B cell (primary cell): ENCODE data around the gene GIMAP8. TPM values are rescaled to one million over a fixed set of nuclear protein-coding genes. Genes with fewer than 3 reads are reported as not detected.

Experiments
- ATAC-seq: fragments of 200-7000 bp; cut with Tn5 transposase; one replicate; pipeline ENCODE4 v1.10.0; 2021; ENCODE audit warnings: low read depth, mild to moderate bottlenecking, moderate number of reproducible peaks, moderate library complexity
- CTCF ChIA-PET: fragments of 350-600 bp; sonication (Branson Sonifier 250); formaldehyde crosslinking; loops from one replicate; lab custom pipeline; 2021; ENCODE audit warnings: antibody characterized with exemption, inconsistent platforms; lab: Charles Lee
- POLR2A ChIA-PET: fragments of 350-600 bp; sonication (Branson Sonifier 250); formaldehyde crosslinking; loops from one replicate; lab custom pipeline; 2021; ENCODE audit warnings: antibody characterized with exemption; lab: Charles Lee
- DNase-seq: peaks from one replicate; pipeline ENCODE4 v3.0.0; 2013
- H2AFZ ChIP-seq: 2 replicates; pipeline ENCODE4 v1.6.1; 2012; ENCODE audit warnings: mild to moderate bottlenecking, low read depth, low read length; ENCODE audit not compliant: insufficient read depth, poor library complexity, severe bottlenecking
- H3K27ac ChIP-seq, 2 donors: 1 replicate in 1 of 2; 2 replicates in 1 of 2; pipeline ENCODE4 v1.5.1; 2012 to 2013; ENCODE audit warnings: low read length in 2 of 2, mild to moderate bottlenecking in 2 of 2, moderate library complexity in 1 of 2
- H3K27me3 ChIP-seq, 4 experiments: fragments of 200-600 bp in 1 of 4; sonication (generic) in 1 of 4; replicated peaks in 1 of 4; 1 replicate in 2 of 4; 2 replicates in 2 of 4; pipeline versions ENCODE4 v1.6.1 to v1.7.0; 2013 to 2016; ENCODE audit warnings: low read length in 3 of 4, mild to moderate bottlenecking in 2 of 4, mixed read lengths in 1 of 4, moderate library complexity in 1 of 4; ENCODE audit not compliant: insufficient read depth in 4 of 4, control insufficient read depth in 3 of 4; ENCODE audit errors: control extremely low read depth in 1 of 4
- H3K36me3 ChIP-seq, 2 experiments: replicated peaks in 1 of 2; 1 replicate in 1 of 2; 2 replicates in 1 of 2; pipeline versions ENCODE4 v1.6.1 to v1.7.1; 2013; ENCODE audit warnings: low read length in 1 of 2; ENCODE audit not compliant: insufficient read depth in 2 of 2, control insufficient read depth in 1 of 2; ENCODE audit errors: control extremely low read depth in 1 of 2, extremely low read depth in 1 of 2
- H3K4me1 ChIP-seq, 2 donors: fragments of 200-600 bp in 1 of 2; sonication (generic) in 1 of 2; 1 replicate in 1 of 2; 2 replicates in 1 of 2; pipeline versions ENCODE4 v1.5.1 to v1.6.1; 2013 to 2017; ENCODE audit warnings: low read length in 2 of 2; ENCODE audit not compliant: control insufficient read depth in 2 of 2, insufficient read depth in 2 of 2
- H3K4me2 ChIP-seq: replicated peaks from 2 replicates; pipeline ENCODE3; 2012; ENCODE audit warnings: mild to moderate bottlenecking, low read depth, low read length; ENCODE audit not compliant: poor library complexity, severe bottlenecking
- H3K4me3 ChIP-seq, 5 experiments: fragments of 200-600 bp in 1 of 5; sonication (generic) in 1 of 5; 1 replicate in 3 of 5; 2 replicates in 2 of 5; pipeline versions ENCODE4 v1.5.1 to v1.7.0; 2011 to 2016; ENCODE audit warnings: low read length in 4 of 5, mild to moderate bottlenecking in 4 of 5, low read depth in 2 of 5, control low read depth in 1 of 5, moderate library complexity in 1 of 5; ENCODE audit not compliant: insufficient read depth in 1 of 5; ENCODE audit errors: control extremely low read depth in 1 of 5, extremely low read depth in 1 of 5
- H3K79me2 ChIP-seq: fragments of 200-600 bp; sonication (generic); one replicate; pipeline ENCODE4 v1.6.0; 2016; ENCODE audit warnings: low read length; ENCODE audit not compliant: control insufficient read depth, insufficient read depth
- H3K9ac ChIP-seq: fragments of 200-600 bp; sonication (generic); 2 replicates; pipeline ENCODE4 v1.6.1; 2017; ENCODE audit warnings: mild to moderate bottlenecking, low read length, moderate library complexity
- H3K9me3 ChIP-seq, 3 donors: one replicate each; pipeline versions ENCODE4 v1.6.1 to v1.7.1; 2013; ENCODE audit warnings: low read length in 2 of 3; ENCODE audit not compliant: control insufficient read depth in 2 of 3, insufficient read depth in 1 of 3; ENCODE audit errors: control extremely low read depth in 1 of 3
- H4K20me1 ChIP-seq: 2 replicates; pipeline ENCODE4 v1.6.0; 2012; ENCODE audit warnings: mild to moderate bottlenecking, low read length; ENCODE audit not compliant: insufficient read depth, control insufficient read depth, poor library complexity, severe bottlenecking
- H3K27ac Mint-ChIP-seq: one replicate; pipeline ENCODE4 v1.8.0; 2021; ENCODE audit warnings: mixed read lengths
- H3K27me3 Mint-ChIP-seq: one replicate; pipeline ENCODE4 v1.8.0; 2021; ENCODE audit warnings: mixed read lengths
- H3K4me1 Mint-ChIP-seq: one replicate; pipeline ENCODE4 v1.8.0; 2021; ENCODE audit warnings: mixed read lengths
- H3K4me3 Mint-ChIP-seq: one replicate; pipeline ENCODE4 v1.8.0; 2021; ENCODE audit warnings: mixed read lengths
- H3K9me3 Mint-ChIP-seq: one replicate; pipeline ENCODE4 v1.8.0; 2022; ENCODE audit warnings: mixed read lengths; ENCODE audit not compliant: insufficient read depth
- EZH2 ChIP-seq: IDR thresholded peaks from 2 replicates; pipeline ENCODE4 v1.6.1; 2012; ENCODE audit warnings: borderline replicate concordance, low read depth, mild to moderate bottlenecking, moderate library complexity, low read length; ENCODE audit not compliant: insufficient read depth, poor library complexity, severe bottlenecking
- WGBS: methylation state at CpG from one replicate; pipeline ENCODE4 v1.1.5; 2013; ENCODE audit warnings: missing lambda C conversion rate; ENCODE audit not compliant: insufficient coverage; 5-methylcytosine and 5-hydroxymethylcytosine counted together
- intact Hi-C: fragments of 100-400 bp; cut with micrococcal nuclease; formaldehyde crosslinking; loops from one replicate; pipeline ENCODE4 v1.10.0; 2022
- polyA plus RNA-seq: library from polyadenylated mRNA; depleted of rRNA; stranded (reverse); fragments of >200 nt; gene quantifications from 2 replicates; pipeline ENCODE4 v1.2.3, GENCODE V29; 2012
- total RNA-seq, 2 donors: library from RNA; stranded (reverse); fragments of 120-200 nt in 1 of 2; gene quantifications; 1 replicate in 1 of 2; 2 replicates in 1 of 2; pipeline versions ENCODE4 v1.2.3 to v1.2.4, GENCODE V29; 2013 to 2022
- TF ChIP-seq, protein P1 (sequence below): fragments of 200-600 bp; IDR thresholded peaks from one replicate; pipeline ENCODE4 v1.8.0; 2022; ENCODE audit warnings: antibody characterized with exemption, mild to moderate bottlenecking

Gene GIMAP8
- total and polyA plus RNA-seq, 2 donors (not counting 1 experiment from before 2014, with no cell fraction given): 0.34 to 0.47 TPM

DNA sequence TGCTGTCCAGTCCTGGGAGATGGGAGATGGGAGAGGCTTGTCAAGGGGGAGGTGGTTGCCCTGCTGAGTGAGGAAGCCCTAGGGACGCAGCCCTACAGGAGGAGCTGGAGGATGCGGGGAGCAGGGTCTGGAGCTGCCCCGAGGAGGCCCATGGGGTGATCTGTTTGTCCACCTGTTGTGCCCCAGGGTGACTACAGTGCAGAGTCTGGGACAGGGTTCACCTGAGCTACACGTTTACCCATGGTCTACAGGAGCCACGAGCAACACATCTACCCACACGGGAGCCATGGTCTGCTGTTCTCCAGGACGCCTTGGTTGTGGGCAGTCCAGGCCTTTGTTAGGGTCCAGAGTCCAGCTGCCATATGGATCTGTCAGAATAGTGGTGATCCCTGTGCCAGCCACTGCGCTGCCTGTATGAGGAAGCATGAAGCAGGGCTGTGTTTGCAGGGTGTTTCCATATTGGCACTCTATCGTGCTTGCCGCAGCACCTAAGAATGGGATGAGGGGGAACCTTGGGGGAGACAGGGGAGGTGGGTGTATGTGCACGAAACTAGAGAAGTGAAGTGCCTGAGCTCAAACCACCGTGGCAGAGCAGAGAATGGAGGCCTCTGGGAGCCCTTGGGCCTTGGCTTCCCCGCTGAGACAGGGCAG is 47.6 kb upstream of the GIMAP8 start:
- POLR2A ChIA-PET: interaction anchor here (0.5 to 1.5 kb wide), 3 partner anchors 12 to 34 kb away, joined by 4 to 8 read pairs (median 4); partner anchors contain the start of gene REPIN1
- Mint-ChIP-seq H3K4me3 (peak overlapping the region; percentile 60), H3K27ac (peak overlapping the region; percentile 85), H3K4me1 (peaks cover 46% of the 10 kb centered on the region), H3K27me3 (no peaks in the 10 kb centered on the region), H3K9me3 (no peaks in the 10 kb centered on the region)
- DNase-seq (no peak), ATAC-seq (no peak)
- Histone ChIP-seq H2AFZ (no peak overlapping the region), H3K36me3 (peaks cover 0 to 5% of the 10 kb centered on the region in 2 experiments), H3K4me1 (peaks cover 31 to 42% of the 10 kb centered on the region in 2 donors), H3K4me2 (no peak overlapping the region), H4K20me1 (no peaks in the 10 kb centered on the region), H3K9ac (no peak overlapping the region), H3K79me2 (peaks cover 17% of the 10 kb centered on the region), H3K9me3 (peaks cover 0 to 3% (median 0%) of the 10 kb centered on the region in 3 donors), H3K27me3 (no peaks in the 10 kb centered on the region), H3K4me3 (no peak overlapping the region), H3K27ac (peak overlapping the region in 1 of 2 donors; percentile 97)
- TF ChIP-seq, protein P1, sequence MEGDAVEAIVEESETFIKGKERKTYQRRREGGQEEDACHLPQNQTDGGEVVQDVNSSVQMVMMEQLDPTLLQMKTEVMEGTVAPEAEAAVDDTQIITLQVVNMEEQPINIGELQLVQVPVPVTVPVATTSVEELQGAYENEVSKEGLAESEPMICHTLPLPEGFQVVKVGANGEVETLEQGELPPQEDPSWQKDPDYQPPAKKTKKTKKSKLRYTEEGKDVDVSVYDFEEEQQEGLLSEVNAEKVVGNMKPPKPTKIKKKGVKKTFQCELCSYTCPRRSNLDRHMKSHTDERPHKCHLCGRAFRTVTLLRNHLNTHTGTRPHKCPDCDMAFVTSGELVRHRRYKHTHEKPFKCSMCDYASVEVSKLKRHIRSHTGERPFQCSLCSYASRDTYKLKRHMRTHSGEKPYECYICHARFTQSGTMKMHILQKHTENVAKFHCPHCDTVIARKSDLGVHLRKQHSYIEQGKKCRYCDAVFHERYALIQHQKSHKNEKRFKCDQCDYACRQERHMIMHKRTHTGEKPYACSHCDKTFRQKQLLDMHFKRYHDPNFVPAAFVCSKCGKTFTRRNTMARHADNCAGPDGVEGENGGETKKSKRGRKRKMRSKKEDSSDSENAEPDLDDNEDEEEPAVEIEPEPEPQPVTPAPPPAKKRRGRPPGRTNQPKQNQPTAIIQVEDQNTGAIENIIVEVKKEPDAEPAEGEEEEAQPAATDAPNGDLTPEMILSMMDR: no peak
- no peak for TF ChIP-seq EZH2
- CTCF ChIA-PET: interaction anchor here (1.0 to 1.7 kb wide), 4 partner anchors 18 to 46 kb away, joined by 3 to 4 read pairs (median 3); no protein-coding TSS in a partner anchor
- intact Hi-C loops: loop anchor here (10.0 kb wide), 1 partner anchor 978 kb away; no protein-coding TSS in a partner anchor
- 96% methylated on average over 13 of the region's 13 CpGs for WGBS
